Suppressor macrophage (primary cell): ENCODE results near the gene COL23A1.
A peak's percentile ranks its signal among the peaks of the same experiment; 100 is the strongest.
"Not testable (repeated sequence)": the region's sequence is repeated elsewhere in the genome, so short reads cannot be mapped to it uniquely, and the experiment has no call there.

Experiments
- DNase-seq, 4 experiments: peaks; one replicate each; pipeline ENCODE4 v3.0.0-alpha.2; 2020 to 2022

COL23A1 gene

DNA sequence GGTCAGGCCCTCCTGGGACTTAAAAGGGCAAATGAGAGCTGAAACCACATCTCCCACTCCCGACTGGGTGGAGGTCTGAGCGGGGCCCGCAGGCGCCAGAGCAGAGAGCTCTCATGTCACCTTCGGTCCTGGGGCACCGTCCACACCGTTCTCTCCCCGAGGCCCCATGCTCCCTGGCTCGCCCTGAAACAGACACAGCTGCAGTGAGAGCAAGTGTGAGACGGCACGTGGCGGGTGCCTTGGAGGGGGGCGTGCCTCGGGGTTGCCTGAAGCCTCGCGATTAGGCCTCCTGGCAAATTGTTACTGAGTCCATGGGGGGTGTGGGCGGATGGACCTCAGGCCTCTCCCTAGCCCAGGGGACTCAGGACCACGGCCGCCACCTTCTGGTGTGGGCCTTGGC is 333.4 kb downstream of the COL23A1 start:
- no peak for DNase-seq

DNA sequence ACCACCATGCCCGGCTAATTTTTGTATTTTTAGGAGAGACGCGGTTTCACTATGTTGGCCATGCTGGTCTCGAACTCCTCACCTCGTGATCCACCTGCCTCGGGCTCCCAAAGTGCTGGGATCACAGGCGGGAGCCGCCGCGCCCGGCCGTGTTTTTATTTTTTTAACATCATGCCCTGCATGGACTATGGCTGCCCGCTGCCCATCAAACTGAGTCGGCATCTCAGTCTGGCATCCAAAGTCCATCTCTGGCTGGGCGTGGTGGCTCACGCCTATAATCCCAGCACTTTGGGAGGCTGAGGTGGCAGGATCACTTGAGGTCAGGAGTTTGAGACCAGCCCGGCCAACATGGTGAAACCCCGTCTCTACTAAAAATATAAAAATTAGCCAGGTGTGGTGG is 336.6 kb downstream of the COL23A1 start:
- DNase-seq, result not testable (repeated sequence)

DNA sequence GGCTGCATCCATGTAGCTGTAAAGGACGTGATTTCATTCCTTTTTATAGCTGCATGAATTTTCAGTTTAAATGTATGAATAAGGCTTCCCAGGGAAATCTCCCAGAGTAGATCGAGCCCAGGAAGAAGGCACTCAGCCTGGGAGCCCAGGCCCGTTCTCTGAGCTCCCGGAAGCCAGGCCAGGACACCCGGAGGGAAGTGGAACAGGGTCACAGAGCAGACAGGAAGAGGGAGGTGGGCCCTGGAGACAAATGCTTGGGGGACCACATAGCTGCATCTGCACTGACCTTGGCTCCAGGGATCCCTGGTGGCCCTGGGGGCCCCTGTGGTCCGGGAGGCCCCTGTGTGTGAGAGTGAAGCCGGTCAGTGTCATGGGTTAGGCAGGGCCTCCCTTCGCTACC is 337.9 kb downstream of the COL23A1 start:
- DNase-seq, result no peak

DNA sequence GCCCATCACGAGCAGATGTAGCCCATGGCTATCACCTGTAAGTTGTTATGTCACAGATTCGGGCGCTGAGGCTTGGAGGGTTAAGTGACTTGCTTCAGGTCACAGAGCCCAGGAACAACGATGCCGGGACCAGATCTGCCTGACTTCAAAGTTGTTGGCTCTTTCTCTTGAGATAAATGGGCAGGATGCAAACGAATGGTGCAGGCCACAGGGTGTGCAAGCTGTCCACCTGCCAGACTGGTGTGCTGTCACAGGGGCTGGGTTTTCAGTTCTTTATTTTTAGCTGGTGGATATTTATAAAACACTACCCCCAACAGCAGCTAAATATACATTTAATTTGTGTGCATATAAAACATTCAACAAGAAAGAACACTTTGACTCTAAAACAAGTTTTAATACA is 339.9 kb downstream of the COL23A1 start:
- no peak for DNase-seq

DNA sequence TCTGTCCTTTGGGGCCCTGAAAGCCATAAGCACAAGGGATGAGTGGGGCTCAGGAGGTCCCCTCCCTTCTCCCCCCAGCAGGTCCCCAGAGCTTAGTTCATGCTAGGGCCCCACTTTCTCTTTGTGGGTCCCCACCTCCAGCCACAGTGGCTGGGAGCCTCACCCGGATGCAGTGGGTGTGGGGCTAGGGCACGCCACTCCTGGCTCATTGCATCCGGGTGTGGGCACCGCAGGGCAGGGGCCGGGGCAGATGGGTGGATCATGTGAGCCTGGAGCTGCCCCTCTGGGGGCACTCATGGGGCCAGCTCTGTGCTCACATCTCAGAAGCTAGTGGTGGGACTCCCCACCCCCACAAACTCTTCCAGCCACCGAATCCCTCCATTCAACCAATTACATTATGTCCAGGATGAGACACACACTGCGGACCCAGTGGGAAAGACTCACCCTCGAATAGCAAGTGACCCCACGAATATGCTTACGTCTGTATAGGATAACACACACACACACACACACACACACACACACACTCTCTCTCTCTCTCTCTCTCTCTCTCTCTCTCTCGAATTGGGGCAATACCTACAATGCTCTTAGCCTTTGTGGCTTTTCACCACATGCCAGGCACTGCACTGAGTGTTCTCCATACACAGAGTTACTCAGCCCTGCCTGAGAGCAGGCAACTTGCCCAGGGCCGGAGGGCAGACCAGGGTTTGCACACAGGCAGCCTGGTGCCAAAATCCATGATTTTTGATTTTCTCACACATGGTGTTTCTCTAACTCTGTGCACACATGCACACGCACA is 340.8 kb downstream of the COL23A1 start:
- peak in 1 of 4 experiments; percentile 16 for DNase-seq

DNA sequence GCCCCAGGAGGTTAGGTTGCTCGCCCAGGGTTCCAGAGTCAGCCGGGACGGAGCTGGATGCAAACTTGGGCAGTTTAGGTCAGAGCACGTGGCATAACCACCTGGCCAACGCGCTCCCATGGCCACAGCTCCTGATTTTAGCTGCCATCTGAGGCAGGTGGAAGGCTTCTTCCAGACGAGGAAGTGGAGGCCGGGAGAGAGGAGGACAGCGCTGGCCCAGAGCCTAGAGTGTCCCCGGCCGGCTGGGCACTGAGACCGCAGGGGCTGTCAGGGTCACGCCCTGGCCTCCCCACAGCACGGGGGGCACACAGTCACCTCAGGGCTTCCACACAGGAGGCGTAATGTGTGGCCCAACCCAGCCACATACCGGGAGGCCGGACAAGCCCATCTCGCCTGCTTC is 341.4 kb downstream of the COL23A1 start:
- DNase-seq, result peak in 1 of 4 experiments; percentile 9

DNA sequence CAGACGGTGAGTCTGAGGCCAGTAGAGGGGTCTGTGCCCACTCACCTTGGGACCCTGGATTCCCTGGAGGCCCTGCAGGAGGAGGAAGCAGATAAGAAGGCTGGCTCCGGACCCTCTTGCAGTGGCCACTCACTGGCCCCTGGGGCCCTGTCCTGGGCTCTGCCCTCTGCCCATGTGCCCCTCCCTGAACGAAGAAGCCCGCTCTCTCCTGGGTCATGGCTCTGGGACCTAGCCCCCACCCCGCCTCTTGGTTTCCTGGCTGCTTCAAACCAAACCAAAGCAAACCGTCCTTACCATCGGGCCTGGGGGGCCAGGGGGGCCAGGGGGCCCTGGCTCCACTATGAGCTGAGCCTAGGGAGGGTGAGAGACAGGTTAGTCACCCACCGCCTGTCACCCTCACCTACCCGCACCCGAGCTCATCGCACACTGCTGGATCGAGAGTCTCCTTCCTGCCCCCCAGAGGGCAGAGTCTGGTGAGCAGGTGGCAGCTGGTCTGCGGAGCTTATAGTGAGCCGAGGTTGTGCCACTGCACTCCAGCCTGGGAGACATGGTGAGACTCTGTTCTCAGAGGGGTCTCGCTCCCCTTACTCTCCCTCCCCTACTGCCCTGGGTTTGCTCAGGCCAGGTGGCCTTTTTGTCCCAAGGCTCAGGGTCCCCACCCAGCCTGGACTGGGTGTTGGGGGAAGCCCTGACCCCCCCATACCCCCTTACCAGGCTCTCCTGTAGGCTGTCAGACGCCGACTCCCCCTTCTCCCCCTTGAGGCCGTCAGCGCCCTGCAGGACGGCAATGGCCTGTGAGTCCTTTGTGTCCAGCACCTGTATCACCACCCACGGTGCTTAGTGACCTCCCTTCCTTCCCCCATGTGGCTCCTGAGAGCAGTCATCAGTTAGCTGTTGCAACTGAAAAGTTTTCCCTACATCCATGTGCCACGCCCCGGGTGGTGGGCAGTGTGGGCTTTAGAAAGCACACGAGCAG is 342.4 kb downstream of the COL23A1 start:
- no peak for DNase-seq

DNA sequence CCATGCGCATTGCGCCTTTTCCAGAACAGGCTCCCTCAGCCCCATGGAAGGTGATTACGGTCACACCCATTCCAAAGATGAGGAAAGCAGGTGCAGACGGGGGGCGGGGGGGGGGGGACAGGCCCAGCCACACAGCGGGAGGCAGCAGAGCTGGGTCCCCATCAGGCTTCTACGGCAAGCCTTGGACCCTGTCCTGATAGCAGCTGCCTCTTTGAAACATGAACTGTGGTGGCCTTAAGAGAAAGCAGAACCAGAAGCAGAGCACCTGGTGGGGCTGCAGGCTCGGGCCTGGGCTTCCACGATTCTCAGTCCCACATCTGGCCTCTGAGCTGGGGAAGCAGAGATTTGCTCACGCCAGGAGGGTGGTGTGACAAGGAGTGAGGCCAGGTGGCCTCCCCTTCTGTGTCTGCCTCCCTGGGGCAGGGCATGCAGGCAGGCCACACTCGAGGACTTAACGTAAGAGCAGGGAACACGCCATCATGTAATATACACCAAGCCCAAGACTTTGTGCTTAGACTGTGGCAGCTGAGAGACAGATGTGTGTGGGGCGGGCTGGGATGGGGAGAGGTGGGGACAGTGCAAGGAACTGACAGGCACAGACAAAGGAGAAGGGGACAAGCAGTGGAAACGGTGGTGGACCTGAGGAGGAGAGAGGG is 343.4 kb downstream of the COL23A1 start:
- no peak for DNase-seq

DNA sequence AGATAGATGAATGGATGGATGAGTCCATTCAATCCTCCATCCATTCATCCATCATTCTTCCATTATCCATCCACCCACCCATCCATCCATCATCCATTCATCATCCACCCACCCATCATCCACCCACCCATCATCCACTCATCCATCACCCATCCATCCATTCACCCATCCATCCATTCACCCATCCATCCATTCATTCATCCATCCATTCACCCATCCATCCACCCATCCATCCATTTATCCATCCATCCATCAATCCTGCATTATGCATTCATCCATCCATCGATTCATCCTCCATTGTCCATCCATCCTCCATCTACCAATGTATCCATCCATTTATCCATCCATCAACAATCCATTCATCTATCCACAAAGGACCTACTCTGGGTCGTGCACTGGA is 344.8 kb downstream of the COL23A1 start:
- no peak for DNase-seq

DNA sequence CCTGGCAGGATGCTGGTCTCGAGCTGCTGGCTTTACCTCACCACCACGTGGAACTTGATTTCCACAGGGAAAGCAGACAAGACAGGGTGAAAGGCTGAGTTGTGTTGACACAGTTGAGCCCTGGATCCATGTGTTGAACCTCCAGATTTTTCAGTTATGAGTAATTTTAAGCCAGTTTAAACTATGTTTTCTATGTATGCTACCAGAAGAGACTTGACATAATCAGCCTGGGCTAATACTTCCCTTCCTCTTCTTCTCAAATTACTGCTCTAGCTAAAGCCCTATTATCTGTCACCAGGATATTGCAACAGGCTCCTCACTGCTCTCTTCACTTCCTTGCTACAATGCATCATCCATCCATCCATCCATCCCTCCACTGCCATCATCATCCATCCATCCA is 345.6 kb downstream of the COL23A1 start:
- DNase-seq, result peak in 1 of 4 experiments; percentile 38

DNA sequence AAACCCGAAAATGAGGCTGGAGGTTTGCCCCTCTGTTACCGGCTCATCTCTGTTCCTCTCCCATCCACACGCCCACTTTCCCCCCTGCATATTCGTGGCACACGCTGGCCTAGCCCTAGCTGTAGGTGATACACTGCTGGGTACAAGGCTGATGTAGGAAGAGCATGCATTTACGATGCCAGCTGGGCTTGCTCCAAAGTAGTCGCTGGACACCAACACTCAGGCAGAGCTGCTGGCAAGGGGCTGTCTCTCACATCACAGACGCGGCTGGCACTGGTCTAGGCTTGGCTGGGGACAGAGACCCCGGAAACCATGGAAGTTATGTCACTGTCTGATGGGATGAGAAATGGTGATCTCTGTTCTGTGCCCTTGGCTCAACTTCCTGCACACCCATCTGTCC is 347.8 kb downstream of the COL23A1 start:
- no peak for DNase-seq

DNA sequence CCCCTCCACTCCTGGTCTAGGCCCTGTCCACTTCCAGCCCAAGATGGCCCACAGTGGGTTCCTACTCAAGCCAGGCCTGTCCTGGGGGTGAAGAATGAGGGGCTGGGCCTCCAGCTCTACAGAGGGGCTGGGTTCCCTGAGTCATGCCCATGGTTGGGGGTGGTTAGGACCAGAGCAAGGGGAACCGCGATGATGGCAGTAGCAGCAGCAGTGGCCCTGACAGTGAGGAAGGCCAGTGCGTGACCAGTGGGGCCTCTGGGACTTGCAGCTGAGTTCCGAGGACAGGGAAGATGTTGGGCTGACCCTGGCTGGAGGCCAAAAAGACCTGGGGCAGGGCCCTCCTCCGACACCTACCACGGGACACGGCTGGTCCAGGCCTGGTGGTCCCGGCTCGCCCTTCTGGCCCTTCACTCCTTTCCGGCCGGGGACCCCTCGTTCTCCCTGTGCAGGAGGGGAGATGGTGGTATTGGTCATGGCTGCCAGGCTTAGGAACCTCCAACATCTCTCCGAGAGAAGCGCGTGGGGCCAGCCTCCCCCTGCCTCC is 348.4 kb downstream of the COL23A1 start:
- DNase-seq, result peak in 3 of 4 experiments; percentile 44 to 66 (median 55)

DNA sequence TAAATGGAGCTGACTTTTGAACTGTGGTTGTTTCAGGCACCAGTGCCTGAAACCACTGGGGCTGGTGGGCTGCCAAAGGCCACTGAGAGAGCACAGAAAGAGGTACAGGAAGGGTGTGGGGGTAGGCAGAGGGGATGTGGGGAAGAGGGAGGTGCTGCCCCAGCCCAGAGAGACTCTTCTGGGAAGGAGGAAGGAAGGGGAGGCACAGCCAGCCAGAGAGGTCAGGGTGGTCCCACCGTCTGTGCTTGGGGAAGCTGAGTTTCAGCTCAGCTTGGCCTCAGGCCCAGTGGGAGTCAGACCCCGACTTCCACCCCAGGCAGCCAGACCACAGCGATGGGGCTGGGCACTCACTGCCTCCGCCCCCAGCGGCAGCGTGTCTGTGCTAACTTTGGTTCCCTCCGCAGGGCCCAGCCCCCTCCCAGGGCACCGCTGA is 348.9 kb downstream of the COL23A1 start:
- DNase-seq, result peak in 2 of 4 experiments; percentile 38 to 46

DNA sequence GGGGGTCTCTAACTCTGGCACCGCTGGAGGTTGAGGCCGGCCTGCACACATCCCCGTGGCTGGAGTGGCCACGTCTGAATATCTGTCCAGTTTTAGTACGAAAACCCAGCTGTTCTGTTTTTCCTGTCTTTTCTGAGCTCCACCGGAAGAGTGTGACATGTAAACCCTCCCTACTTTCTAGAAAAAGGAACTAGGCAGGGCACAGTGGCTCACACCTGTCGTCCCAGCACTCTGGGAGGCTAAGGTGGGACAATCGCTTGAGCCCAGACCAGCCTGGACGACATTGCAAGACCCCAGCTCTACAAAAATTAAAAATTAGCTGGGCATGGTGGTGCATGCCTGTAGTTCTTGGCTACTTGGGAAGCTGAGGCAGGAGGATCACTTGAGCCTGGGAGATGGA is 349.4 kb downstream of the COL23A1 start:
- peak in 1 of 4 experiments; percentile 16 for DNase-seq

DNA sequence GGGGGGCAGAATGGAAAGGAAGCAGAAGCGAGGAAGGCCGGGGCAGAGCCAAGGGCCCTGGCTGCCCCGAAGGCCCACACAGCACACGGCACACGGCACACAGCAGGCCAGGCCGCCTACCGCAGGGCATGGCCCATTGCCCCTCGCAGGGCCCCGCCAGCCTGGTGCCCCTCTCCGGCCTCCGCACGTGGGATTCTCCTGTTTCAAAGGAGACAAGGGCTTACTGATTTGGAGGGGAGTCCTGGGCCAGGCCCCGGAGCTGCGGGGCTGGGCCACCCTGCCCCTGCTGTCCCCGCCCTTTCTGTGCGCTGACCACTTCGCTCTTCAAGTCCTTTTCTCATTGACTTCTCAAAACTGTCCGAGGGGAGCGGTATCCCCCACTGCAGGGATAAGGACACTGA is 349.9 kb downstream of the COL23A1 start:
- DNase-seq, result peak in 1 of 4 experiments; percentile 15

DNA sequence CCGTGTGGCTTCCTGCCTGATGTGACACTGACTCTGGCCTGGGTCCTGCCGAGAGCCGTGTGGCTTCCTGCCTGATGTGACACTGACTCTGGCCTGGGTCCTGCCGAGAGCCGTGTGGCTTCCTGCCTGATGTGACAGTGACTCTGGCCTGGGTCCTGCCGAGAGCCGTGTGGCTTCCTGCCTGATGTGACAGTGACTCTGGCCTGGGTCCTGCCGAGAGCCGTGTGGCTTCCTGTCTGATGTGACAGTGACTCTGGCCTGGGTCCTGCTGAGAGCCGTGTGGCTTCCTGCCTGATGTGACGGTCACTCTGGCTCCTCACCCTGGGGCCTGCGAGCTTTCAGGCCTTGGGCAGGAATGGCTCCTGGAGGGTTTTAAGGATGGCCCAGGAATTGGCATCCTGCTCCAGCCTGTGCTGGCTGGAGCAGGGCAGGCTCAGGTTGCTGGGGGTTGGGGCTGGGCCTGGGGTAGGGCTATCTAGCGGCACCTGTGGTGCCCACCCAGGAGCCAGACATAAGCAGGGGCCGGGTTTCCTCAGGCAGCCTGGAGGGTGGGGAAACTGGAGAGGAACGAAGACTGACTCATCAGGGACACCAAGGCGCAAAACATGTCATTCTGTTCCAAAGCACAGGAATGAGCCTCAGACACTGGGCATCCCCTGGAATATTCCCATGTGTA is 350.4 kb downstream of the COL23A1 start:
- peak in 1 of 4 experiments; percentile 38 for DNase-seq

DNA sequence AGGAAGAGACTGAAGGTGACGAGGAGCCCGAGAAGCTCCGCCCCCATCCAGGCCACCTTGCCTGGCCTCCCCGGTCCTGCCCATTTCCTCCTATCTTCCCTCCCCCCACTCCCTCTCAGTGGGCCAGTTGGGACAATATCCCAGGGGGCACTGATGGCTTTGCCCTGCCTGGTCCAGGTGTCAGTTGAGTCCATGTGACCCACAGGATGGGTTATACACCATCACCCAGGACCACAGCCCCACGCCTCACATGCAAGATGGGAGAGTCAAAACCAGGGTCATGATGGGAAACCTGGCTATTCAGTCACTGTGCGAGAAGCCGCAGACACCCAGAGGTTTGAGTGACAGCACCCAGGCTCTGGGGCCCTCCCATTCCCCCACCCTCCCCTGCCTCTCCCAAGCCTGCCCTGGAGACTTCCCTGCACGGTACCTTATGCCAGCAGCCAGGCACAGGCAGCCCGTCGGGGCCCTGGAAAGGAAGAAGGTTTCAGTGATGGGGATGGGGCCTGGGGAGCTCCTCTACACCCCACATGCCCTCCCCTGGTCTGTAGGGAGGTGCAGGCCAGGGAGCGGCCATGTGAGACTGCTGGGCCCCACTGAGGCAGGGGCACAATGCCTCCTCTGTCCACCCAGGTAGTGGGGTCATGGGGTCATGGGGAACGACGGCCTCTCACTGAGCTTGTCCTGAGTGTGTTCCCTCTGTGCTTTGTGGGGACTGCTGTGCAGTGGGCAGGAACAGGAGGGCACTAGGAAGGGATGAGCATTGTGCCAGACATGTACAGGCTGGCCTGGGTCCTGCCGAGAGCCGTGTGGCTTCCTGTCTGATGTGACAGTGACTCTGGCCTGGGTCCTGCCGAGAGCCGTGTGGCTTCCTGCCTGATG is 351.2 kb downstream of the COL23A1 start:
- DNase-seq, result no peak

DNA sequence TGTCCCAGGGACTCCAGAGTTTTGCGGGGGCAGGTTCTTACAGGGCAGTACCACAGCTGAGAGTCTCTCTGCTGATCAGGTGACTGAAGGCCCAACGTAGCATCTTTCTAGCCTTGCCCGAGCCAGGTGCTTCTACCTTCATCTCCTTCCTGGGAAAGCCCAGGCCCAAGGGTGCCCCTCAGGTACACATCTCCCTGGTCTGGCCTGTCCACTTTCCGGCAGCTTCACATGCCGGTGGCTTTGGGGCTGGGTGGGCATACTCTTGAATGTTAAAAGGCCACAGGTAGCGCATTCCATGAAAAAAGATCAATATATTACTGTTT is 351.9 kb downstream of the COL23A1 start:
- no peak for DNase-seq

DNA sequence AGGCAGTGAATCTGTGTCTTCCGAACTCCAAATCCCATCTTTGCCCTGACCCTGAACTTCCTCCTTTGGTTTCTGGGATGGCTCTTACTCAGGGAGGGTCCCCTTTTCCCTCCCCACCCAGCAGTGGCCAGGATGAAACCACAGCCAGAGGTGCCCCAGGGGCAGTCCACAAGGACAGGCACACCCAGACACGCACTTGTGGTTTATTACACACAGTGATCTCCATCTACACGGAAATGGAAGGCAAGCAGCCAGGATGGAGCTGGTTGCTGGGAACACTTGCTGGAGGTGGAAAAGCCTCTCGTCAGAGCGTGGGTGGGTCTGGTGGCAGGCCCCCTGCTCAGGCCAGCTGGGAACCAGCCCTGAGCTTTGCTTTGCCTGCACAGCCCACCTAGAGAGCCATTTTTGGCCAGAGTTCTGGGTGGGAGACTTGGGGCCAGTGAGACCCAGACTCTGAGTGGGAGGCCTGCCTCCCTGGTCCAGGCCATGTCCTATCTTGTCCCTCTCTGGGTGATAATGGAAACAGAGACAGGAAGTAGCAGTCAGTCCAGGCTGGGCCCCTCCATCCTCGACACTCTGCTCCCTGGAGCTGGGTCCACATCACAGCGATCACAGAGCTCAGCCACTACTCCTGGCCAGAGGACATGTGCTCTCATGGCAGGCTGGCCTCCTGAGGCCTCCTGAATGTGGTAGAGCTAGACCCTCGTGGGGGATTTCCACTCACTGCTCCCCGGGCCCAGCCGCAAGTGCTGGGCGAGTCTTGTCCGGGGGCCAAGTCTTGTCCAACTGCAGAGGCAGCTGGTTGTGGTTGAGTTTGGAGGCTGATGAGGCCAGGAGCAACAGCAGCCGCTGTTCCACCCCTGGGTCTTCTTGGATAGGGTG is 352.5 kb downstream of the COL23A1 start:
- peak in 3 of 4 experiments; percentile 48 to 66 (median 55) for DNase-seq

DNA sequence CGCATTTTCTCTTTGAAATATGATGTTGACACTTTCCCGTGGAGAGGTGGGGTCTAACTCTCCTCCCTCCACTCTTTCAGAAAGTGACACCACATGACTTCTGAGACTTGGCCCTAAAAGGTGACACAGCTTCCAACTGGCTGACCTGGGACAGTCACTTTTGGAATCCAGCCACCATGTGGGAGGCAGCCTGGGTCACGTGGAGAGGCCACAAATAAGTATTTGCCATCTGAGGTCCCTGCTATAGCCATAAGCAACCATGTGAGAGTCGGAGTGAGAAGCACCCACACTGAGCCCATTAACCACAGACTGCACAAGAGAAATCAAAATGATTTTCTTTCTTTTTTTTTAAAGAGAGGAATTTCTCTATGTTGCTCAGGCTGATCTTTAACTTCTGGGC is 353.5 kb downstream of the COL23A1 start:
- peak; percentile 85 to 93 (median 88) for DNase-seq
